Measurements from ENCODE around the gene AP1M1.

GRCh38 chr19:16156904-16157303, 40.8 kb upstream of the AP1M1 start:
- TF ChIP-seq CTCF (IDR thresholded peaks at IDR 0.05): no peak
- TF ChIP-seq POLR2A (IDR thresholded peaks at IDR 0.05): no peak
- TF ChIP-seq EP300 (IDR thresholded peaks at IDR 0.05): no peak
